BE2C (cell line): ENCODE results near the gene ZC3H12D.
"Not testable (repeated sequence)": the region's sequence is repeated elsewhere in the genome, so short reads cannot be mapped to it uniquely, and the experiment has no call there.

ENCODE experiments used
- DNase-seq: peaks from one replicate; pipeline ENCODE4 v3.0.0-alpha.2; 2020
- H3K27me3 ChIP-seq: fragments of 250-450 bp; sonication (Bioruptor Pico); 2 replicates; pipeline ENCODE4 v1.5.1; 2020; ENCODE audit warnings: mild to moderate bottlenecking
- H3K36me3 ChIP-seq: fragments of 250-450 bp; sonication (Bioruptor Pico); 2 replicates; pipeline ENCODE4 v1.5.1; 2020; ENCODE audit warnings: mild to moderate bottlenecking
- H3K4me1 ChIP-seq: fragments of 250-450 bp; sonication (Bioruptor Pico); 2 replicates; pipeline ENCODE4 v1.5.1; 2020
- H3K4me3 ChIP-seq: 2 replicates; pipeline ENCODE4 v1.5.1; 2011; ENCODE audit warnings: low read depth, low read length
- H3K9me3 ChIP-seq: fragments of 250-450 bp; sonication (Bioruptor Pico); 2 replicates; pipeline ENCODE4 v1.5.1; 2020
- CTCF ChIP-seq: IDR thresholded peaks from 2 replicates; pipeline ENCODE4 v1.5.1; 2012; ENCODE audit warnings: mild to moderate bottlenecking, low read depth, low read length

Gene ZC3H12D

DNA sequence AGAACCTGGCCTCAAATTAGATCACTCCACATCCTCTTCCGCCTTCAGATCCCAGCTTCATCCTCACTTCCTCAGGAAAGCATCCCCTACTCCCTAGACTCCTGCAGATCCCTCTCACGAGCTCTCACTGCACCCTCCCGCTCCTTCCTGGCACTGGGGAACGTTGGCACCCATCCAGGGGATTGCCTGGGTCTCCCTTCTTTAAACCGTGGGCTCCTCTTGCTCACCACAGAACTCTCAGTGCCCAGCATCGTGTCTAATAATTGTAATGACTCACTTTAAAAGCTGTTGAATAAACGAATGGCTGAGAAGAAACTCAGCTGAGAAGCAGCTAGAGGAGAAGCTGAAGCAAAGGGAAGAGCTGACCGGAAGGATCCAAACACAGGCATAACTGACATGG is 20.4 kb downstream of the ZC3H12D start:
- no peaks in the 10 kb centered on the region for H3K36me3 ChIP-seq
- no peaks in the 10 kb centered on the region for H3K9me3 ChIP-seq
- no peaks in the 10 kb centered on the region for H3K27me3 ChIP-seq
- no peak for DNase-seq
- H3K4me1 ChIP-seq = no peaks in the 10 kb centered on the region
- no peak for TF ChIP-seq CTCF
- no peak overlapping the region for H3K4me3 ChIP-seq

DNA sequence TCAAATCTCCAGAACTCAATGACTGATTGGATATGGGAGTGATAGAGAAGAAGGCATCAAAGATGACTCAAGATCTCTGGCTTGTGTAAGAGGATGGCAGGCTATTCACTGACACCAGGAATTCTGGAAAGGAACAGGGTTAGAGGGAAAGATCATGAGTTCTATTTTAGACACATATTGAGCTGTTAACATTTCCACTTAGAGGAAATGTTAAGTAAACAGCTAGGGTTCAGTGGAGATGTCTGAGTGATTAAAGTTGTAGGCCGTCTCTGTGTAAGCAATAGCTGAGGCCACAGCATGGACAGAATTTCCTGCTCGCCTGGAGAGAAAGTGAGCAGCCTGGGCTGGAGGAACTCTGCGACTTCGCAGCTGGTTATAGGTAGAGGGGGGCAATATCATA is 21.0 kb downstream of the ZC3H12D start:
- no peak for DNase-seq
- no peaks in the 10 kb centered on the region for H3K36me3 ChIP-seq
- no peaks in the 10 kb centered on the region for H3K9me3 ChIP-seq
- no peak overlapping the region for H3K4me3 ChIP-seq
- no peak for TF ChIP-seq CTCF
- no peaks in the 10 kb centered on the region for H3K4me1 ChIP-seq
- no peaks in the 10 kb centered on the region for H3K27me3 ChIP-seq

DNA sequence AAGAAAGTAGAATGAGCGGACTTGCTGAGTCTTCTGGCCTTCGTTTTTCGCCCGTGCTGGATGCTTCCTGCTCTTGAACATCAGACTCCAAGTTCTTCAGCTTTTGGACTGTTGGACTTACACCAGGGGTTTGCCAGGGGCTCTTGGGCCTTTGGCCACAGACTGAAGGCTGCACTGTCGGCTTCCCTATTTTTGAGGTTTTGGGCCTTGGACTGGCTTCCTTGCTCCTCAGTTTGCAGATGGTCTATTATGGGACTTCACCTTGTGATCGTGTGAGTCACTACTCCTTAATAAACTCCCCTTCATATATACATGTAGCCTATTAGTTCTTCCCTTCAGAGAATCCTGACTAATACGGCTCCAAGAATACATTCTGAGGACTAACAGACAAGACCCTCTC is 22.1 kb downstream of the ZC3H12D start:
- not testable (repeated sequence) for H3K27me3 ChIP-seq, H3K9me3 ChIP-seq, H3K4me3 ChIP-seq, H3K36me3 ChIP-seq, DNase-seq, H3K4me1 ChIP-seq

DNA sequence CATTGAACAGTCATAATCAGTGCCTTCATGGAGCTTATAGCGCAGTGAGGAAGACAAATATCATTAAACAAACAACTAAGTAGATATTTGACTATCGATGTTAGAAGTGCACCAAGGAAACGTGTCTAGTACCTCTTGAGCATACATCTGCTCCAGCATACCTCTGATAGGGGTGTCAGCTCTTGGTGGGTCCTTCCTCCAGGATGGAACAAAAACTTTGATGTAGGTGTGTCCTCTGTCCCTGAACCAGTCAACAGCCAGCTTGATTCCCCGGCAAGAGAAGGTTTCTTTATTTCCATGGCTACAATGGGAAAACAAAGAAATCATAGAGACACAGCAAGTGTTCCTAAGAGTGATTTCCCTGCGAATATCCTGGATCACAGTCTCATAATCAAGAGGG is 23.1 kb downstream of the ZC3H12D start:
- Histone ChIP-seq H3K4me1 (no peaks in the 10 kb centered on the region), H3K9me3 (no peaks in the 10 kb centered on the region), H3K4me3 (no peak overlapping the region), H3K27me3 (no peaks in the 10 kb centered on the region), H3K36me3 (no peaks in the 10 kb centered on the region)
- no peak for TF ChIP-seq CTCF
- DNase-seq = no peak

GRCh38 chr6:149460249-149460648 is 24.6 kb downstream of the ZC3H12D start:
- H3K9me3 ChIP-seq, H3K36me3 ChIP-seq, H3K4me3 ChIP-seq, DNase-seq, H3K27me3 ChIP-seq, H3K4me1 ChIP-seq: not testable (repeated sequence)

DNA sequence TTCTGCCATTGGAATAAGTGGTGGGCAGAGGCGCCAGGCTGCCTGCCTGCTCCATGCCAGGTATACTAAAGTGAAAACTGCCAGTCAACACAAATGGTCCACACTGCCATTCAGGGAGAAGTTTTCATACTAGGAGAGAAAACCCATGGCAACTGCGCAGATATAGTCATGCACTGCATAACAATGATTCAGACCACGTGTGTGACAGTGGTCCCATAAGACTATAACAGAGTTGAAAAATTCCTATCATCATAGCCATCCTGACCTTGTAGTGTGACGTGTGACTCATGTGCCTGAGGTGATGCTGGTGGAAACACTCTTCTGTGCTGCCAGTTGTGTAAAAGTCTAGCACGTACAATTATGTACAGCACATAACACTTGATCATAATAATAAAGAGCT is 25.1 kb downstream of the ZC3H12D start:
- TF ChIP-seq CTCF = no peak
- no peaks in the 10 kb centered on the region for H3K36me3 ChIP-seq

GRCh38 chr6:149458806-149459205 is 26.0 kb downstream of the ZC3H12D start:
- no peaks in the 10 kb centered on the region for H3K27me3 ChIP-seq
- no peak for TF ChIP-seq CTCF
- no peak overlapping the region for H3K4me3 ChIP-seq
- H3K9me3 ChIP-seq = no peaks in the 10 kb centered on the region
- no peaks in the 10 kb centered on the region for H3K4me1 ChIP-seq
- H3K36me3 ChIP-seq = no peaks in the 10 kb centered on the region
- no peak for DNase-seq

More for the DNA sequence above, 25.1 kb downstream of the ZC3H12D start:
- DNase-seq = no peak
- Histone ChIP-seq H3K4me1 (no peaks in the 10 kb centered on the region), H3K27me3 (no peaks in the 10 kb centered on the region), H3K9me3 (no peaks in the 10 kb centered on the region), H3K4me3 (no peak overlapping the region)
